K562 (cell line): ENCODE results near the gene PPP1R1C. TPM values are rescaled to one million over a fixed set of nuclear protein-coding genes. Genes with fewer than 3 reads are reported as not detected.

Experiments used
- ATAC-seq: fragments of 200-7000 bp; cut with Tn5 transposase; 3 replicates; pipeline ENCODE4 v1.9.1; 2020; ENCODE audit warnings: moderate library complexity
- BruUV-seq: library from RNA; stranded (reverse); fragments of 400-500 nt; replicated peaks from 2 replicates; lab custom pipeline; 2021; lab: Mats Ljungman, UMichigan
- CTCF ChIA-PET: fragments of 300-600 bp; formaldehyde crosslinking; extraction: SDS; loops from one replicate; lab custom pipeline; 2021; ENCODE audit warnings: low intra/inter-chr PET ratio; lab: Yijun Ruan, JAX
- POLR2A ChIA-PET: fragments of 300-600, 350-650 bp; sonication (Branson Sonifier 250); formaldehyde crosslinking; extraction: SDS; loops from one replicate; lab custom pipeline; 2021; ENCODE audit warnings: antibody characterized with exemption, inconsistent platforms; lab: Yijun Ruan, JAX
- DNase-seq, 4 experiments: peaks; one replicate each; pipeline versions ENCODE4 v3.0.0 to v3.0.0-alpha.2; 2011 to 2018; ENCODE audit warnings: low spot score in 3 of 4, mixed read lengths in 3 of 4; ENCODE audit errors: extremely low read depth in 1 of 4
- FAIRE-seq: peaks from 2 replicates; lab custom pipeline; 2011; peaks lifted over from hg19 to GRCh38; lab: Jason Lieb, UNC
- H2AFZ ChIP-seq: 2 replicates; pipeline ENCODE4 v1.6.0; 2011; ENCODE audit warnings: low read depth, low read length, control low read depth, inconsistent platforms
- H3K27ac ChIP-seq: fragments of 200-600 bp; 3 replicates; pipeline ENCODE4 v1.8.0; 2011; ENCODE audit warnings: low read depth, mild to moderate bottlenecking, control low read depth, inconsistent platforms, low read length, moderate library complexity, mixed read lengths; ENCODE audit errors: extremely low read depth
- H3K27me3 ChIP-seq, 2 experiments: fragments of 300-600 bp in 1 of 2; 2 replicates in 1 of 2; 3 replicates in 1 of 2; pipeline versions ENCODE4 v1.6.0 to v1.8.0; 2011; ENCODE audit warnings: inconsistent platforms in 2 of 2, low read length in 2 of 2, mild to moderate bottlenecking in 1 of 2, mixed read lengths in 1 of 2, moderate library complexity in 1 of 2; ENCODE audit not compliant: control insufficient read depth in 2 of 2, insufficient read depth in 2 of 2
- H3K36me3 ChIP-seq: fragments of 300-600 bp; 3 replicates; pipeline ENCODE4 v1.8.0; 2011; ENCODE audit warnings: mild to moderate bottlenecking, low read length, inconsistent platforms; ENCODE audit not compliant: control insufficient read depth, insufficient read depth
- H3K4me1 ChIP-seq, 2 experiments: fragments of 200-600 bp in 1 of 2; replicated peaks in 1 of 2; 2 replicates in 1 of 2; 3 replicates in 1 of 2; pipeline versions ENCODE4 v1.5.1 to v1.8.0; 2011; ENCODE audit warnings: inconsistent platforms in 2 of 2, low read length in 2 of 2, mild to moderate bottlenecking in 1 of 2, mixed read lengths in 1 of 2, moderate library complexity in 1 of 2; ENCODE audit not compliant: control insufficient read depth in 2 of 2, insufficient read depth in 2 of 2
- H3K4me2 ChIP-seq: 2 replicates; pipeline ENCODE4 v1.6.1; 2011; ENCODE audit warnings: low read length, control low read depth, inconsistent platforms, mixed read lengths; ENCODE audit not compliant: insufficient read depth
- H3K4me3 ChIP-seq: fragments of 200-600 bp; sonication (generic), shearing (Covaris generic); 2 replicates; pipeline ENCODE4 v1.5.1; 2016; ENCODE audit warnings: control low read depth, inconsistent platforms
- H3K79me2 ChIP-seq: fragments of 200-600 bp; 3 replicates; pipeline ENCODE4 v1.8.0; 2011; ENCODE audit warnings: low read length, inconsistent platforms; ENCODE audit not compliant: control insufficient read depth, insufficient read depth
- H3K9ac ChIP-seq, 2 experiments: 2 replicates each; pipeline versions ENCODE4 v1.6.0 to v1.6.1; 2011; ENCODE audit warnings: low read depth in 2 of 2, low read length in 2 of 2, control low read depth in 1 of 2, inconsistent platforms in 1 of 2, mild to moderate bottlenecking in 1 of 2, mixed read lengths in 1 of 2; ENCODE audit not compliant: insufficient read depth in 1 of 2
- H3K9me1 ChIP-seq: one replicate; pipeline ENCODE4 v1.6.0; 2011; ENCODE audit warnings: inconsistent platforms, mild to moderate bottlenecking, low read length, moderate library complexity; ENCODE audit not compliant: control insufficient read depth, insufficient read depth
- H3K9me3 ChIP-seq: replicated peaks from 2 replicates; pipeline ENCODE4 v1.5.1; 2011; ENCODE audit warnings: low read depth, low read length, inconsistent platforms; ENCODE audit not compliant: control insufficient read depth, insufficient read depth
- H4K20me1 ChIP-seq: replicated peaks from 2 replicates; pipeline ENCODE4 v1.6.1; 2011; ENCODE audit warnings: low read length, inconsistent platforms, mixed read lengths; ENCODE audit not compliant: control insufficient read depth, insufficient read depth
- FOXM1 ChIP-seq, 2 experiments: fragments of 450-650 bp in 1 of 2; sonication (generic) in 1 of 2; formaldehyde crosslinking in 1 of 2; IDR thresholded peaks; 2 replicates each; pipeline versions ENCODE4 v1.6.1 to v1.9.0; 2017 to 2022; ENCODE audit warnings: low read depth in 2 of 2, mild to moderate bottlenecking in 2 of 2, missing genetic modification reagents in 1 of 2, moderate library complexity in 1 of 2
- GATA2 ChIP-seq: sonication (generic); formaldehyde crosslinking; IDR thresholded peaks from 2 replicates; pipeline ENCODE4 v1.4.0; 2020; ENCODE audit warnings: mild to moderate bottlenecking, missing genetic modification reagents
- HDAC1 ChIP-seq, 2 experiments: fragments of 450-650 bp; IDR thresholded peaks; 2 replicates each; pipeline ENCODE4 v1.6.1; 2016 to 2017; ENCODE audit warnings: inconsistent platforms in 1 of 2, mild to moderate bottlenecking in 1 of 2, moderate library complexity in 1 of 2
- JUNB ChIP-seq: fragments of 450-650 bp; formaldehyde crosslinking; conservative IDR thresholded peaks from 2 replicates; pipeline ENCODE4 v1.4.0; 2020; ENCODE audit warnings: mild to moderate bottlenecking
- NR1H2 ChIP-seq: sonication (generic); formaldehyde crosslinking; IDR thresholded peaks from 2 replicates; pipeline ENCODE4 v1.4.0; 2020; ENCODE audit warnings: mild to moderate bottlenecking, missing genetic modification reagents
- POLR3G ChIP-seq: IDR thresholded peaks from 2 replicates; pipeline ENCODE4 v1.6.1; 2011; ENCODE audit not compliant: insufficient read length, insufficient replicate concordance; ENCODE audit errors: extremely low read depth
- PTBP1 ChIP-seq: fragments of 200-400 bp; formaldehyde crosslinking; IDR thresholded peaks from 2 replicates; pipeline ENCODE4 v1.6.1; 2017; ENCODE audit warnings: low read depth, low read length
- SMARCA4 ChIP-seq: fragments of 450-650 bp; IDR thresholded peaks from 2 replicates; pipeline ENCODE4 v1.6.1; 2016
- TCF7L2 ChIP-seq: fragments of 150-350 bp; IDR thresholded peaks from 2 replicates; pipeline ENCODE4 v1.6.1; 2016; ENCODE audit warnings: low read depth, mild to moderate bottlenecking, low read length, moderate library complexity
- U2AF2 ChIP-seq: fragments of 200-400 bp; formaldehyde crosslinking; optimal IDR thresholded peaks from 2 replicates; pipeline ENCODE3; 2017; ENCODE audit warnings: low read depth, mild to moderate bottlenecking, low read length
- ZEB2 ChIP-seq: fragments of 450-650 bp; IDR thresholded peaks from 2 replicates; pipeline ENCODE4 v1.6.1; 2016
- ZNF212 ChIP-seq: fragments of 450-650 bp; formaldehyde crosslinking; IDR thresholded peaks from 2 replicates; pipeline ENCODE4 v1.4.0; 2020; ENCODE audit warnings: mild to moderate bottlenecking
- WGBS: fragments of 100-300 bp; shearing (Covaris generic); methylation state at CpG from one replicate; pipeline ENCODE4 v1.1.6; 2016; ENCODE audit warnings: low coverage, mixed read lengths; ENCODE audit not compliant: insufficient coverage; ENCODE audit errors: missing lambda C conversion rate; 5-methylcytosine and 5-hydroxymethylcytosine counted together
- in situ Hi-C: fragments of 300-500 bp; cut with MboI; formaldehyde crosslinking; loops from 4 replicates; pipeline ENCODE4 v1.15.0; 2018; ENCODE audit warnings: inconsistent platforms, mixed read lengths
- intact Hi-C: fragments of 100-400 bp; cut with micrococcal nuclease; formaldehyde crosslinking; loops from 2 replicates; pipeline ENCODE4 v1.14.2; 2022
- polyA plus RNA-seq, 8 experiments: library from polyadenylated mRNA; depleted of rRNA in 4 of 8; stranded (reverse) in 5 of 8; unstranded in 3 of 8; fragments of >200 nt; fragmentation: Nextera tagmentation in 2 of 8; fragmentation: Illumina TruSeq in 1 of 8; extraction: Ambion mirVana in 2 of 8; extraction: Trizol in 1 of 8; gene quantifications; 2 replicates each; pipeline versions ENCODE4 v1.2.1 to v1.2.3, GENCODE V29; 2011 to 2014; ENCODE audit warnings: inconsistent platforms in 1 of 8, missing spikeins in 1 of 8
- total RNA-seq, 7 experiments: library from RNA; depleted of rRNA in 6 of 7; stranded (reverse); fragments of >200 nt in 6 of 7; fragmentation: Illumina TruSeq in 2 of 7; extraction: Trizol in 2 of 7; gene quantifications; 2 replicates each; pipeline versions ENCODE4 v1.2.1 to v1.2.3, GENCODE V29; 2011 to 2021; ENCODE audit warnings: low replicate concordance in 1 of 7
- TF ChIP-seq, protein P1 (sequence below), 2 experiments: fragments of 450-650 bp in 1 of 2; sonication (generic) in 1 of 2; formaldehyde crosslinking in 1 of 2; IDR thresholded peaks in 1 of 2; conservative IDR thresholded peaks in 1 of 2; 2 replicates each; pipeline versions ENCODE4 v1.6.1 to v1.8.1; 2016 to 2023; ENCODE audit warnings: mild to moderate bottlenecking in 2 of 2, moderate library complexity in 2 of 2, inconsistent platforms in 1 of 2, missing genetic modification reagents in 1 of 2
- TF ChIP-seq, protein P2 (sequence below): sonication (generic); formaldehyde crosslinking; IDR thresholded peaks from 2 replicates; pipeline ENCODE4 v1.8.1; 2023; ENCODE audit warnings: missing genetic modification reagents, mild to moderate bottlenecking, borderline replicate concordance
- TF ChIP-seq, protein P3 (sequence below): sonication (generic); formaldehyde crosslinking; IDR thresholded peaks from 2 replicates; pipeline ENCODE4 v1.8.0; 2022; ENCODE audit warnings: mild to moderate bottlenecking, missing genetic modification reagents

Gene PPP1R1C
- total and polyA plus RNA-seq, 9 of the 15 experiments (the other 6 are each of a cell fraction or from before 2014, with no cell fraction given) = 0.09 to 0.64 (median 0.40) TPM; not detected in 2

DNA sequence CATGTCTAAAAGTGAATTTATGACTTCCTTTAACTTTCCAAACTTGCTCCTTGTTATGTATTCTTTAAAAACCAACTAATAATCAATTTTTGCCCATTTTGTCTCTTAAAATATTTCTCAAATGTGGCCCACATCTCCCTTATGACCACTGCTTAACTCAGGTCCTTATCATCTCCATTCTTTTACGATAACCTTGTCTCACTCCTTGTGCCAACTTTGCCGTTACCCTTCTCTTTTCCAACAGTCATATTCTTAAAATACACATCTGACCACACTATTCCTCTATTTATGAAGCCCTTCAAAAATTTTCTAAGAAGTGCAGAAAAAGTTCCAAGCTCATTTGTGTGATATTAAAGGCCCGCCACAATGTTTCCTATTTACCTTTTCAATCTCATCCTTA, 47.8 kb downstream of the PPP1R1C start (continued):
- TF ChIP-seq GATA2 (CRISPR knock-in tag) = no peak
- TF ChIP-seq, protein P1, sequence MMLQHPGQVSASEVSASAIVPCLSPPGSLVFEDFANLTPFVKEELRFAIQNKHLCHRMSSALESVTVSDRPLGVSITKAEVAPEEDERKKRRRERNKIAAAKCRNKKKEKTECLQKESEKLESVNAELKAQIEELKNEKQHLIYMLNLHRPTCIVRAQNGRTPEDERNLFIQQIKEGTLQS (IDR thresholded peaks at IDR 0.05) = no peak
- TF ChIP-seq, protein P1 (CRISPR knock-in tag; conservative IDR thresholded peaks at IDR 0.05) = no peak

DNA sequence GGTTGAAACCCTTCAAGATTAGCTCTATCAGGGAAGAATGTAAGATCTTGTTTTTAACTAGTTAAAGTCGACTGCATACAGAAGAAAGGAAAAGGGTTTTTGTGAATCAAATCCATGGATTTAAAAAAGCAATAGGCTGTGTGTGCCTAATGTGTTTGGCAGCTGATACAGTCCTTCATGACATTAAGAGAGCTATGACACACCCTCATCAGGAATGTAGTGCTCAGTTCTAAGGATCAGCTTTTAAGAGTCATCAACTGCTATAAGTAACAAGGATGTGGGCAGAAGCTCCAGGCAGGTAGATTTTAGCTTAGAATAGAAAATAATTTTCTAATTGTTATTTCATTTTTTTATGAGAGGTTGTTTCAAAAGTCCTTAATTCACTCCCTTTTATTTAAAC, 52.9 kb downstream of the PPP1R1C start:
- Histone ChIP-seq H3K9me1 (no peaks in the 10 kb centered on the region), H3K27ac (no peak overlapping the region), H3K79me2 (no peaks in the 10 kb centered on the region), H2AFZ (no peak overlapping the region), H3K4me3 (no peak overlapping the region), H4K20me1 (no peaks in the 10 kb centered on the region), H3K27me3 (no peaks in the 10 kb centered on the region), H3K4me1 (no peaks in the 10 kb centered on the region), H3K4me2 (no peak overlapping the region), H3K36me3 (no peaks in the 10 kb centered on the region), H3K9ac (no peak overlapping the region), H3K9me3 (no peaks in the 10 kb centered on the region)
- no TSS peak for BruUV-seq
- intact Hi-C loops (no loop called here), in situ Hi-C loops (no loop called here)
- FAIRE-seq (no peak), DNase-seq (no peak), ATAC-seq (no peak)
- 0% methylated on average over 1 of the region's 1 CpG for WGBS
- ChIA-PET POLR2A (no interaction called here), CTCF (no interaction called here)
- TF ChIP-seq PTBP1 (no peak), JUNB (CRISPR knock-in tag) (no peak), TCF7L2 (no peak), HDAC1 (IDR thresholded peaks at IDR 0.05) (no peak), U2AF2 (no peak), FOXM1 (IDR thresholded peaks at IDR 0.05; ENCODE audit: low read depth) (no peak), FOXM1 (CRISPR knock-in tag; IDR thresholded peaks at IDR 0.05; ENCODE audit: low read depth) (no peak), ZEB2 (no peak), ZNF212 (CRISPR knock-in tag) (no peak), SMARCA4 (no peak), NR1H2 (CRISPR knock-in tag) (no peak), POLR3G (no peak)
- TF ChIP-seq, protein P2, sequence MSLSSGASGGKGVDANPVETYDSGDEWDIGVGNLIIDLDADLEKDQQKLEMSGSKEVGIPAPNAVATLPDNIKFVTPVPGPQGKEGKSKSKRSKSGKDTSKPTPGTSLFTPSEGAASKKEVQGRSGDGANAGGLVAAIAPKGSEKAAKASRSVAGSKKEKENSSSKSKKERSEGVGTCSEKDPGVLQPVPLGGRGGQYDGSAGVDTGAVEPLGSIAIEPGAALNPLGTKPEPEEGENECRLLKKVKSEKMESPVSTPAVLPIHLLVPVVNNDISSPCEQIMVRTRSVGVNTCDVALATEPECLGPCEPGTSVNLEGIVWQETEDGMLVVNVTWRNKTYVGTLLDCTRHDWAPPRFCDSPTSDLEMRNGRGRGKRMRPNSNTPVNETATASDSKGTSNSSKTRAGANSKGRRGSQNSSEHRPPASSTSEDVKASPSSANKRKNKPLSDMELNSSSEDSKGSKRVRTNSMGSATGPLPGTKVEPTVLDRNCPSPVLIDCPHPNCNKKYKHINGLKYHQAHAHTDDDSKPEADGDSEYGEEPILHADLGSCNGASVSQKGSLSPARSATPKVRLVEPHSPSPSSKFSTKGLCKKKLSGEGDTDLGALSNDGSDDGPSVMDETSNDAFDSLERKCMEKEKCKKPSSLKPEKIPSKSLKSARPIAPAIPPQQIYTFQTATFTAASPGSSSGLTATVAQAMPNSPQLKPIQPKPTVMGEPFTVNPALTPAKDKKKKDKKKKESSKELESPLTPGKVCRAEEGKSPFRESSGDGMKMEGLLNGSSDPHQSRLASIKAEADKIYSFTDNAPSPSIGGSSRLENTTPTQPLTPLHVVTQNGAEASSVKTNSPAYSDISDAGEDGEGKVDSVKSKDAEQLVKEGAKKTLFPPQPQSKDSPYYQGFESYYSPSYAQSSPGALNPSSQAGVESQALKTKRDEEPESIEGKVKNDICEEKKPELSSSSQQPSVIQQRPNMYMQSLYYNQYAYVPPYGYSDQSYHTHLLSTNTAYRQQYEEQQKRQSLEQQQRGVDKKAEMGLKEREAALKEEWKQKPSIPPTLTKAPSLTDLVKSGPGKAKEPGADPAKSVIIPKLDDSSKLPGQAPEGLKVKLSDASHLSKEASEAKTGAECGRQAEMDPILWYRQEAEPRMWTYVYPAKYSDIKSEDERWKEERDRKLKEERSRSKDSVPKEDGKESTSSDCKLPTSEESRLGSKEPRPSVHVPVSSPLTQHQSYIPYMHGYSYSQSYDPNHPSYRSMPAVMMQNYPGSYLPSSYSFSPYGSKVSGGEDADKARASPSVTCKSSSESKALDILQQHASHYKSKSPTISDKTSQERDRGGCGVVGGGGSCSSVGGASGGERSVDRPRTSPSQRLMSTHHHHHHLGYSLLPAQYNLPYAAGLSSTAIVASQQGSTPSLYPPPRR (CRISPR knock-in tag) = no peak
- TF ChIP-seq, protein P3, sequence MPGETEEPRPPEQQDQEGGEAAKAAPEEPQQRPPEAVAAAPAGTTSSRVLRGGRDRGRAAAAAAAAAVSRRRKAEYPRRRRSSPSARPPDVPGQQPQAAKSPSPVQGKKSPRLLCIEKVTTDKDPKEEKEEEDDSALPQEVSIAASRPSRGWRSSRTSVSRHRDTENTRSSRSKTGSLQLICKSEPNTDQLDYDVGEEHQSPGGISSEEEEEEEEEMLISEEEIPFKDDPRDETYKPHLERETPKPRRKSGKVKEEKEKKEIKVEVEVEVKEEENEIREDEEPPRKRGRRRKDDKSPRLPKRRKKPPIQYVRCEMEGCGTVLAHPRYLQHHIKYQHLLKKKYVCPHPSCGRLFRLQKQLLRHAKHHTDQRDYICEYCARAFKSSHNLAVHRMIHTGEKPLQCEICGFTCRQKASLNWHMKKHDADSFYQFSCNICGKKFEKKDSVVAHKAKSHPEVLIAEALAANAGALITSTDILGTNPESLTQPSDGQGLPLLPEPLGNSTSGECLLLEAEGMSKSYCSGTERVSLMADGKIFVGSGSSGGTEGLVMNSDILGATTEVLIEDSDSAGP (CRISPR knock-in tag) = no peak
